22Rv1 (cell line): ENCODE results near the gene CD36.

Source experiments
- H3K27ac ChIP-seq: fragments of 450-650 bp; 2 replicates; pipeline ENCODE4 v1.5.1; 2017
- CTCF ChIP-seq: fragments of 450-650 bp; IDR thresholded peaks from 2 replicates; pipeline ENCODE4 v1.5.1; 2017; ENCODE audit warnings: mild to moderate bottlenecking
- ZFX ChIP-seq: fragments of 450-650 bp; IDR thresholded peaks from 2 replicates; pipeline ENCODE4 v1.6.1; 2017; ENCODE audit warnings: antibody characterized with exemption, borderline replicate concordance

The CD36 gene

GRCh38 chr7:80632819-80633218 is 5.6 kb upstream of the CD36 start:
- no peak for TF ChIP-seq ZFX
- TF ChIP-seq CTCF, result no peak
- H3K27ac ChIP-seq, result no peak overlapping the region

GRCh38 chr7:80634505-80634904 is 3.9 kb upstream of the CD36 start:
- no peak overlapping the region for H3K27ac ChIP-seq
- no peak for TF ChIP-seq CTCF
- TF ChIP-seq ZFX, result no peak

GRCh38 chr7:80635533-80635932 is 2.9 kb upstream of the CD36 start:
- no peak overlapping the region for H3K27ac ChIP-seq
- TF ChIP-seq CTCF (no peak), ZFX (no peak)

GRCh38 chr7:80635998-80636397 is 2.4 kb upstream of the CD36 start:
- no peak for TF ChIP-seq CTCF
- TF ChIP-seq ZFX, result no peak
- H3K27ac ChIP-seq, result no peak overlapping the region

GRCh38 chr7:80636709-80637108 is 1.7 kb upstream of the CD36 start:
- TF ChIP-seq CTCF (no peak), ZFX (no peak)
- H3K27ac ChIP-seq, result no peak overlapping the region

- H3K27ac ChIP-seq, result no peak overlapping the region
- TF ChIP-seq CTCF (no peak), ZFX (no peak)
Observed at GRCh38 chr7:80637454-80637853, 988 bp upstream of the CD36 start.

- TF ChIP-seq ZFX (no peak), CTCF (no peak)
- H3K27ac ChIP-seq, result no peak overlapping the region
Observed at GRCh38 chr7:80639011-80639410, 569 bp downstream of the CD36 start.
